ENCODE results near the gene WDR1.

Gene WDR1

GRCh38 chr4:10083861-10084641 is 32.5 kb downstream of the WDR1 start:
- no peak for DNase-seq (ENCODE audit: low spot score)

- no peak for DNase-seq (ENCODE audit: low spot score)
These were observed 33.2 kb downstream of the WDR1 start for GRCh38 chr4:10083331-10083771.

DNA sequence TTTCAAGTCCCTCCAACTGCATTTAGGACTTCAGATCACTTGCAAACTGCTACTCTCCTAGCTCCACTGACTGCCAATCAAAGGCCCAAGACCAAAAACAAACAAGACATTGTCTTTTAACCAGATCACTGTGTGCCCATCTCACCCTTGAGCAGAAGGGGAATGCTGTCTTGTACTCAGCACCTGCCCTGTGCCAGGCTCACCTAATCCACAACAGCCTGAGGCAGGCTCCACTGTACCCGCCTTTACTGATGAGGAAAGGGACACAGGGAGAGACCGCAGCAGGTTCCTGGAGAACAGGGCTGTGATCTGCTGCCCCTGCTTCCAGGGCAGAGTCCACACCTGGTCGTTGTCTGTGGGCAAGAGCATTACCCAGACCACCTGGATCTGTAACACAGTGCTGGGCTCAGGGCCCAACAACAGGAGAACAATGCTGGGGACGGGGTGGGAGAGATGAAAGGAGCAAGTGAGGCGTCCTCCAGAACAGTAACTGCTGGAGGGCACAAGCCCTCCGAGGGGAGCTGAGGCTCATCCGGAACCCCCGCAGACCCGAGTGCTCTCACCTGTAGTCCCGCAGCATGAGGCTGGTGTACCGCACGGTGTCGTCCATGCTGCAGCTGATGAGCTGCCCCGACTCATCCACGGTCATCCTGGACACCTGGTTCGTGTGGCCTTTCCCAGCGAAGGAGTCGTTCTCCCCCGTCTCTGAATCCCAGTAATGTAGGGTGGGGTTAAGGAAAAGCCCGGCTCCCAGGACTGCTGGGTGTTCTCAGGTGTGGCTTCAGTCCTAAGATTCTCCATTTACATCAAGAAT is 33.9 kb downstream of the WDR1 start:
- no peak for DNase-seq (ENCODE audit: low spot score)

DNA sequence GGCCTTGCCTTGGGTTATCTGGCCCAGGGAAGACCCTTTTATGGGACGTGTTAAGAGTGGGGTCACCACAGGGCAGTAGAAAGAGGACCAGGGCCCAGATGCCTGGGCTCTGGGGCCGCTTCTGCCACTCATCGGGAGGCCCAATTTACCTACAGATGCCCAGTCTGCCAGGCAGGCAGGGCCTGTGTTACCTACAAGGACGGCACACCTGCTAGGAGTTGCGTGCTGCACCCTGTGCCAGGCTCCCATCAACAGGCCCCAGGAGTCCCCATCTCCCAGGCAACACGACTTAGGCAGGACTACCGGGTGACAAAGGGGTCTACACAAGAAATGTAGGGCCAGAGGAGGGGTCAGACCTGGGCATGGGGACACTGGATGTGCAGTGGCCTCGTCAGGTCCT is 34.6 kb downstream of the WDR1 start:
- DNase-seq (ENCODE audit: low spot score): no peak

DNA sequence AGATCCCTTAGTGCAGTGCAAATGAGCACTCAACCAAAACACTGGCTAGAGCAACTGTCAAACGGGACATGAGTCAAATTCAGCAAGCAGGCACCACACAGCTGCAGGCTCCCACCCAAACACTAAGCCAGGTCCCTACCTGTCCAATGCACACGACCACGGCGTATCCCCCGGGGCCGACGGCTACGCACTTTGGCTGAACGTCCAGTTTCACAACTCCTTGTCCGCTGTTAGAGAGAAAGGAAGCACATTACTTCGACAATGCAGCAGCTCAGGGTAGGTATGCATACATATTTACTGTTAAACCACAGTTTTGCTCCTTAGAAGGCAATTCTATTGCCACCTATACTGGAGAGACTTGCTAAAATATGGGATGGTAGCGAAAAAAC is 35.4 kb downstream of the WDR1 start:
- no peak for DNase-seq (ENCODE audit: low spot score)

GRCh38 chr4:10080589-10081217 is 35.9 kb downstream of the WDR1 start:
- DNase-seq (ENCODE audit: low spot score): no peak

DNA sequence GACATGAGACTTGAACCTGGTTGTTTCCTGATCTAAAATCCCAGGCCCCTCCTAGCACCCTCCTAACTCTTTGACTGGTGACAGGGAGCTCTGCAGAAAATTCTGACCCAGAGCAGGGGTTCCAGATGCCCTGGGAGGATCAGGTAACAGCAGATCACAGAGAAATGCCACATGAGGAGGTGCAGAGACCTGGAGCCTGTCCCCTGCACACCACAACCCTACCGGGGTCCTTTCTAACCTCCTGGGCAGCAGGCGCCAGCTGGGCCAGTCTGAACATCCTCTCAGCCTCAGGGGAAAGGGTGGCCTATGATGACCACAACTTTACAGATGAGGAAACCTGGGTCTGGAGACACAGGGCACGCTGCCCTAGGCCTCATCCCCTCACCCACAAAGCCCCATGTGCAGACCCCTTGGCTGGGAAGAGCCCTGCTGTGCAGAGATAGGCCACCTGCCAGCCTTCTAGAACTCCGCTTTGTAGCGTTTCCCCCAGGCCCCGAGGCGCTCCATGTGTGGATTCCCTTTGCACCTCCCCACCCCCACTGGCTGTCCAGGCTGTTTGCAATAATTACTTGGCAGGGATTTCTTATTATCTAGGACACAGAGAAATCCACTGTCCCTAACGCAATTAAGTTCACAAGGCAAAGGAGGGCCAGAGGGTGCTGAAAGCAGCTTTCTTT is 36.5 kb downstream of the WDR1 start:
- DNase-seq (ENCODE audit: low spot score): no peak

- no peak for DNase-seq (ENCODE audit: low spot score)
These were observed 37.3 kb downstream of the WDR1 start for GRCh38 chr4:10079256-10079655.

DNA sequence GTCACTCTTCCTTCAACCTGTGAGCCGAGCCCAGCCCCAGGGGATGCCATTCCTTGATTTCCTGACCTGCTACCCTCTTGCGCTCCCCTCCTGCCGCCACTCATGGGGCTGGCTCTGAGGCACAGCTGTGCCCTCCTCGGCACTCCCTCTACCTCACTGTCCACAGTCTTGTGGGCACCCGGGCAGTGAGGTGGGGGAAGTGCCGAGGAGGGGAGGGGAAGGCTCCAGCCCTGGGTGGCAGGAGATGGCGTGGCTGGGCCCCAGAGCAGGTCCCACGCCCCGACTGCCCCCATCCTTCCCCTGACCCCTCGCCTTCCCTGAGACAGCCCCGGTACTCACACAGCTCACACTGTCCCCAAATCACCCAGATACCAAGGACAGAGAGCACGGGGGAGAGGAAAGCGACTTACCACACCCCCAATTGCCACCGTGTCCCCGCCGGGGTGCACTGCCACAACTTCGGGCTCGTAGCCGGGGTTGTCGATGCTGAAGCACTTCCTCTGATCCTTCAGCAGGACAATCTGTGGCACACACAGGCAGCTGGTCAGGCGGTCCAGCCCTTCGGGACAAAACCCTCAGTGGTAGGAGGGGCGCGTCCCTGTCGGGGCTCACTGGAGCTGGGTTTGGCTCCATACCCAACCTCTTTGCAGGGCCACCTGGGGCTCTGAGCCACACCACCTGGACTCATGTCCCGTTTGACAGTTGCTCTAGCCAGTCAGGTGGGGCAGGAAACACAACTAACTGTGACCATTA is 37.9 kb downstream of the WDR1 start:
- no peak for DNase-seq (ENCODE audit: low spot score)

- no peak for DNase-seq (ENCODE audit: low spot score)
These were observed 38.9 kb downstream of the WDR1 start for GRCh38 chr4:10077483-10078335.

DNA sequence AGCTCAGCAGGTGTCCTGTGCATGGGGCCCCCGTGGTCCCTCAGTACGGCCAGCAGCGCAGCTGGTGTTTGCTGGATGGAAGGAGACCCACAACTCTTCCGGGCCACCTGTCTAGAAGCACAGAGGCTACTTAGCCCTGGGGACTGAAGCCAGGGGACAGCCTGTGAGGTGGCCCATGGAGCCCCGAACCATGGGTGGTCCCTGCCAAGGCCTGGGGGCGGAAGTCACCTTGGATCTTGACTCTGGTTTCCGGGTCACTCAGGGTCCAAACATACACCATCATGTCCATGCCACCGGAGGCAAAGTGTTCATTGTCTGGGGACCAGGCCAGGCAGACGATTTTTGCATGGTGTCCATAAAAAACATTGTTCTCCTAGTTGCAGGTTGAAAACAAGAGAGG is 39.5 kb downstream of the WDR1 start:
- no peak for DNase-seq (ENCODE audit: low spot score)

GRCh38 chr4:10075953-10076391 is 40.6 kb downstream of the WDR1 start:
- no peak for DNase-seq (ENCODE audit: low spot score)

DNA sequence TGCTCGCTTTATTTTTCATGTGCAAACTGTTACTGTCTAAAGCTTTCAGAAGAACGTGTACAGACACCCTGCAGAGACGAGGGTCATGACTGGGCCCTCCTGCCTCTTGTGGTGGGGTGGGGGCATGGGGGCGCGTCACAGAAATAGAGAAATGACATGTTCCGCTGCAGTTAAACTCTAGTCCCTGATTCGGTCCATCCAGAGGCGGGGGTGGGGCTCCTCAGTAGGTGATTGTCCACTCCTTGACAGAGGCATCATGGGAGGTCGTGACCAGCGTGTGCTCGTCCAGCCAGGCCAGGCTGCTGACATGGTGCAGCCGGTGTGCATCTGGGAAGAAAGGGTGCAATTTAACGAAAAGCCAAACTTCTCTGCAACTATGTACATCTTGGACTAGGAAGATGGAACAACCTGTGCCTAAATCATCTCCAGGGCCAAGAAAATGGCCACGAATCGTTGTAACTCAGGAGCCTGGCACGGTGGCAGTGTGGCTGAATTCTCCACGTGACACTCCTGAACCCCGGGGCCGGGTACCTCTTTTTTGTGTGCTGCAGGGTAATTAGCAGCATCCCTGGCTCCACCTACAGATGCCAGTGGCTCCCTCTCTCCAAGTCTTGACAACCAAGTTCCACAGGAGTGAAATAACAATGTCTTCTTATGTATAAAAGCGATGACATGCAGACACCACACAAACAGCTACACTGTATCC is 41.3 kb downstream of the WDR1 start:
- DNase-seq (ENCODE audit: low spot score): no peak

- DNase-seq (ENCODE audit: low spot score): no peak
These were observed 41.9 kb downstream of the WDR1 start for GRCh38 chr4:10074767-10075105.

- no peak for DNase-seq (ENCODE audit: low spot score)
These were observed 42.4 kb downstream of the WDR1 start for GRCh38 chr4:10074076-10074766.

- no peak for DNase-seq (ENCODE audit: low spot score)
These were observed 44.1 kb downstream of the WDR1 start for GRCh38 chr4:10072420-10073017.

DNA sequence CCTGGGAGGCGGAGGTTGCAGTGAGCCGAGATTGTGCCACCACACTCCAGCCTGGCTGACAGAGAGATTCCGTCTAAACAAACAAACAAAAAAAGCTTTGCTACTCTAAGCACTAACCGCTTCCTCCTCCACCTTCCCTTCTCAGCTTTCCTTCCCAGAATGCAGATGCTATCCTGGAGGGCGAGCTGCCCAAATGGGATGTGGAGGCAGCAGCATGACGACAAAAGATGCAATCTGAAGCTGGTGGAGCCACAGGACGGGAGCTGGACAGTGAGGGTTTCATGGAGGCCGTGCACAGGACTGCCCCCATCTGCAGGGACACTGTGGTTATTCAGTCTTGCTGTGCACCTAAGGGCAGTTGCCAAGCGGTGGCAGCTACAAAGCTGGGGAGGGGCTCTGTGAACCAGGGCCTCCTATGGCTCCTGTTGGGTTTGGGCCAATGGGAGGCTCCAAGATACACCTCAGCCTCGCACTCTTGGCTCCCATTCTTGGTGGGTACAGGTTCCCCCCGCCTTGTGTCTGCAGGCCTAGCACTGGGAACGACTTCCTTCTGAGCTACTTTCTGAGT is 47.4 kb downstream of the WDR1 start:
- no peak for DNase-seq (ENCODE audit: low spot score)
